KMS-11 (cell line): ENCODE results near the gene CTU1.

Experiments
- H2AFZ ChIP-seq: fragments of 200-600 bp; sonication (generic); 2 replicates; pipeline ENCODE4 v1.6.1; 2016; ENCODE audit warnings: antibody characterized with exemption, mixed run types, low read depth
- H3K27ac ChIP-seq: fragments of 200-600 bp; sonication (generic); 2 replicates; pipeline ENCODE4 v1.6.1; 2016; ENCODE audit warnings: mild to moderate bottlenecking, mixed run types
- H3K27me3 ChIP-seq: fragments of 200-600 bp; sonication (generic); 2 replicates; pipeline ENCODE4 v1.6.1; 2017; ENCODE audit warnings: mild to moderate bottlenecking, low read depth, mixed run types, moderate library complexity; ENCODE audit not compliant: insufficient read depth
- H3K36me3 ChIP-seq: fragments of 200-600 bp; sonication (generic); 2 replicates; pipeline ENCODE4 v1.6.1; 2017; ENCODE audit warnings: mild to moderate bottlenecking, mixed run types; ENCODE audit not compliant: insufficient read depth
- H3K4me1 ChIP-seq: fragments of 200-600 bp; sonication (generic); 2 replicates; pipeline ENCODE4 v1.6.1; 2016; ENCODE audit warnings: mild to moderate bottlenecking, low read depth, mixed run types; ENCODE audit not compliant: poor library complexity, severe bottlenecking
- H3K4me2 ChIP-seq: fragments of 200-600 bp; sonication (generic); 2 replicates; pipeline ENCODE4 v1.7.0; 2016; ENCODE audit warnings: mild to moderate bottlenecking, mixed run types
- H3K4me3 ChIP-seq: fragments of 200-600 bp; sonication (generic); IDR thresholded peaks from 2 replicates; pipeline ENCODE4 v1.6.1; 2017; ENCODE audit warnings: low read depth, low read length, mixed read lengths; ENCODE audit not compliant: insufficient read depth
- H3K79me2 ChIP-seq: fragments of 200-600 bp; sonication (generic); 2 replicates; pipeline ENCODE4 v1.6.1; 2016; ENCODE audit warnings: low read depth, mixed run types; ENCODE audit not compliant: insufficient read depth
- H3K9ac ChIP-seq: fragments of 200-600 bp; sonication (generic); 2 replicates; pipeline ENCODE4 v1.6.1; 2016; ENCODE audit warnings: mild to moderate bottlenecking, mixed run types
- H4K20me1 ChIP-seq: fragments of 200-600 bp; sonication (generic); 2 replicates; pipeline ENCODE4 v1.6.1; 2016; ENCODE audit warnings: mild to moderate bottlenecking, mixed run types; ENCODE audit not compliant: insufficient read depth
- CTCF ChIP-seq: fragments of 200-600 bp; sonication (generic); conservative IDR thresholded peaks from 2 replicates; pipeline ENCODE4 v1.6.1; 2017; ENCODE audit warnings: low read depth, mild to moderate bottlenecking, antibody characterized with exemption, low read length, moderate library complexity, mixed read lengths

Gene CTU1

GRCh38 chr19:51059715-51060114 lies 48.5 kb downstream of the CTU1 start:
- Histone ChIP-seq H3K79me2 (no peaks in the 10 kb centered on the region), H3K4me2 (no peak overlapping the region)

GRCh38 chr19:51055866-51056265 lies 52.3 kb downstream of the CTU1 start:
- no peaks in the 10 kb centered on the region for H3K4me1 ChIP-seq
- H2AFZ ChIP-seq, result no peak overlapping the region
- TF ChIP-seq CTCF, result no peak

More at GRCh38 chr19:51059715-51060114, 48.5 kb downstream of the CTU1 start:
- no peaks in the 10 kb centered on the region for H4K20me1 ChIP-seq
- H3K4me3 ChIP-seq, result no peak overlapping the region
- H3K9ac ChIP-seq, result no peak overlapping the region
- H3K27ac ChIP-seq, result no peak overlapping the region
- no peak for TF ChIP-seq CTCF
- no peaks in the 10 kb centered on the region; the same call in 1 of the 2 replicates for H3K27me3 ChIP-seq
- no peaks in the 10 kb centered on the region for H3K36me3 ChIP-seq
- H2AFZ ChIP-seq, result no peak overlapping the region
- no peaks in the 10 kb centered on the region for H3K4me1 ChIP-seq

More at GRCh38 chr19:51055866-51056265, 52.3 kb downstream of the CTU1 start:
- H3K27me3 ChIP-seq, result no peaks in the 10 kb centered on the region; the same call in 1 of the 2 replicates
- H3K36me3 ChIP-seq, result no peaks in the 10 kb centered on the region
- no peak overlapping the region for H3K9ac ChIP-seq
- no peak overlapping the region for H3K4me3 ChIP-seq
- H3K4me2 ChIP-seq, result no peak overlapping the region
- no peaks in the 10 kb centered on the region for H3K79me2 ChIP-seq
- H4K20me1 ChIP-seq, result no peaks in the 10 kb centered on the region
- H3K27ac ChIP-seq, result no peak overlapping the region
